Natural killer cell (primary cell): ENCODE data around the gene SLC1A4. TPM values are rescaled to one million over a fixed set of nuclear protein-coding genes. Genes with fewer than 3 reads are reported as not detected.

ENCODE experiments used
- ATAC-seq, 3 donors: fragments of 150-1000 bp in 2 of 3; fragments of 200-7000 bp in 1 of 3; cut with Tn5 transposase; 1 replicate in 1 of 3; 2 replicates in 2 of 3; pipeline ENCODE4 v1.10.0; 2021; ENCODE audit warnings: mild to moderate bottlenecking in 2 of 3, moderate library complexity in 2 of 3
- DNase-seq, 2 donors: peaks; one replicate each; pipeline versions ENCODE4 v3.0.0 to v3.0.0-alpha.2; 2013 to 2021; ENCODE audit warnings: mixed read lengths in 1 of 2
- H3K27ac ChIP-seq: one replicate; pipeline ENCODE4 v1.5.1; 2013; ENCODE audit warnings: mild to moderate bottlenecking, low read length
- H3K27me3 ChIP-seq: one replicate; pipeline ENCODE4 v1.6.1; 2013; ENCODE audit warnings: low read length; ENCODE audit not compliant: control insufficient read depth, insufficient read depth
- H3K36me3 ChIP-seq: one replicate; pipeline ENCODE4 v1.6.1; 2013; ENCODE audit warnings: low read length; ENCODE audit not compliant: control insufficient read depth, insufficient read depth
- H3K4me1 ChIP-seq: one replicate; pipeline ENCODE4 v1.6.1; 2013; ENCODE audit warnings: low read length; ENCODE audit not compliant: control insufficient read depth, insufficient read depth
- H3K4me3 ChIP-seq: one replicate; pipeline ENCODE4 v1.5.1; 2013; ENCODE audit warnings: low read length
- H3K9me3 ChIP-seq: one replicate; pipeline ENCODE4 v1.6.1; 2013; ENCODE audit warnings: low read length; ENCODE audit not compliant: control insufficient read depth, insufficient read depth
- H3K27ac Mint-ChIP-seq, 2 donors: one replicate each; pipeline ENCODE4 v1.8.0; 2022; ENCODE audit warnings: mild to moderate bottlenecking in 2 of 2, mixed read lengths in 2 of 2, moderate library complexity in 1 of 2
- H3K27me3 Mint-ChIP-seq, 2 donors: one replicate each; pipeline ENCODE4 v1.8.0; 2022; ENCODE audit warnings: low read depth in 2 of 2, mixed read lengths in 2 of 2
- H3K36me3 Mint-ChIP-seq: one replicate; pipeline ENCODE4 v1.8.0; 2022; ENCODE audit warnings: mixed read lengths
- H3K4me1 Mint-ChIP-seq, 2 donors: one replicate each; pipeline ENCODE4 v1.8.0; 2022; ENCODE audit warnings: mixed read lengths in 2 of 2
- H3K4me3 Mint-ChIP-seq: one replicate; pipeline ENCODE4 v1.8.0; 2022; ENCODE audit warnings: mild to moderate bottlenecking, moderate library complexity, mixed read lengths
- H3K9me3 Mint-ChIP-seq, 2 donors: one replicate each; pipeline ENCODE4 v1.8.0; 2022; ENCODE audit warnings: mixed read lengths in 2 of 2
- CTCF ChIP-seq: fragments of 200-600 bp; IDR thresholded peaks from one replicate; pipeline ENCODE4 v1.8.0; 2022; ENCODE audit warnings: antibody characterized with exemption
- WGBS: methylation state at CpG from one replicate; pipeline ENCODE4 v1.1.7; 2013; ENCODE audit warnings: missing lambda C conversion rate; ENCODE audit not compliant: insufficient coverage; 5-methylcytosine and 5-hydroxymethylcytosine counted together
- intact Hi-C: fragments of 100-400 bp; cut with micrococcal nuclease; formaldehyde crosslinking; loops from one replicate; pipeline ENCODE4 v1.14.2; 2022
- total RNA-seq, 4 donors: library from RNA; stranded (reverse); fragments of 120-200 nt in 1 of 4; gene quantifications; one replicate each; pipeline versions ENCODE4 v1.2.3 to v1.2.4, GENCODE V29; 2013 to 2022

SLC1A4 gene
- total RNA-seq, 3 donors from 2014 or later (not counting 1 experiment from before 2014, with no cell fraction given) = 3.9 to 13.8 (median 5.6) TPM

GRCh38 chr2:65021709-65022108, 32.5 kb downstream of the SLC1A4 start:
- intact Hi-C loops = no loop called here
- H3K27ac Mint-ChIP-seq = no peak overlapping the region
- H3K9me3 ChIP-seq = no peaks in the 10 kb centered on the region
- WGBS = 89% methylated on average over 4 of the region's 4 CpGs
- no peak for DNase-seq
- no peak overlapping the region for H3K4me3 Mint-ChIP-seq
- no peaks in the 10 kb centered on the region for H3K27me3 Mint-ChIP-seq
- no peaks in the 10 kb centered on the region for H3K36me3 Mint-ChIP-seq
- no peak overlapping the region for H3K4me3 ChIP-seq
- H3K4me1 Mint-ChIP-seq = peaks cover 28 to 29% of the 10 kb centered on the region in 2 donors
- no peak overlapping the region for H3K27ac ChIP-seq
- peaks cover 33% of the 10 kb centered on the region for H3K4me1 ChIP-seq
- no peak for TF ChIP-seq CTCF
- peaks cover 9% of the 10 kb centered on the region for H3K36me3 ChIP-seq
- no peaks in the 10 kb centered on the region for H3K27me3 ChIP-seq
- ATAC-seq = no peak
- no peaks in the 10 kb centered on the region for H3K9me3 Mint-ChIP-seq

GRCh38 chr2:65022189-65022588, 33.0 kb downstream of the SLC1A4 start:
- Mint-ChIP-seq H3K36me3 (no peaks in the 10 kb centered on the region), H3K9me3 (no peaks in the 10 kb centered on the region), H3K27ac (no peak overlapping the region), H3K27me3 (no peaks in the 10 kb centered on the region), H3K4me3 (no peak overlapping the region), H3K4me1 (peaks cover 28% of the 10 kb centered on the region in 2 donors)
- no peak for TF ChIP-seq CTCF
- no peak overlapping the region for H3K4me3 ChIP-seq
- H3K36me3 ChIP-seq = peaks cover 9% of the 10 kb centered on the region
- peaks cover 31% of the 10 kb centered on the region for H3K4me1 ChIP-seq
- no peak for ATAC-seq
- no peak for DNase-seq
- 100% methylated on average over 6 of the region's 6 CpGs for WGBS
- no peak overlapping the region for H3K27ac ChIP-seq
- H3K27me3 ChIP-seq = no peaks in the 10 kb centered on the region
- H3K9me3 ChIP-seq = no peaks in the 10 kb centered on the region
- intact Hi-C loops = no loop called here

GRCh38 chr2:65023742-65024141, 34.5 kb downstream of the SLC1A4 start:
- no peak overlapping the region for H3K4me3 Mint-ChIP-seq
- no peak overlapping the region for H3K27ac ChIP-seq
- 96% methylated on average over 8 of the region's 8 CpGs for WGBS
- ATAC-seq (no peak), DNase-seq (no peak)
- TF ChIP-seq CTCF = no peak
- H3K27me3 Mint-ChIP-seq = no peaks in the 10 kb centered on the region
- H3K4me1 Mint-ChIP-seq = peaks cover 13% of the 10 kb centered on the region in 2 donors
- intact Hi-C loops = no loop called here
- peaks cover 9% of the 10 kb centered on the region for H3K36me3 ChIP-seq
- H3K4me1 ChIP-seq = peaks cover 25% of the 10 kb centered on the region
- no peaks in the 10 kb centered on the region for H3K27me3 ChIP-seq
- H3K4me3 ChIP-seq = no peak overlapping the region
- H3K27ac Mint-ChIP-seq = no peak overlapping the region
- H3K36me3 Mint-ChIP-seq = no peaks in the 10 kb centered on the region
- H3K9me3 Mint-ChIP-seq = no peaks in the 10 kb centered on the region
- no peaks in the 10 kb centered on the region for H3K9me3 ChIP-seq

GRCh38 chr2:65024149-65024829, 35.1 kb downstream of the SLC1A4 start:
- DNase-seq = no peak
- TF ChIP-seq CTCF = no peak
- H3K4me1 Mint-ChIP-seq = peaks cover 7% of the 10 kb centered on the region in 2 donors
- no peak for ATAC-seq
- H3K27ac Mint-ChIP-seq = no peak overlapping the region
- no peaks in the 10 kb centered on the region for H3K9me3 Mint-ChIP-seq
- no peaks in the 10 kb centered on the region for H3K27me3 ChIP-seq
- H3K27ac ChIP-seq = no peak overlapping the region
- H3K4me3 ChIP-seq = no peak overlapping the region
- no peaks in the 10 kb centered on the region for H3K27me3 Mint-ChIP-seq
- no peaks in the 10 kb centered on the region for H3K9me3 ChIP-seq
- peaks cover 20% of the 10 kb centered on the region for H3K4me1 ChIP-seq
- peaks cover 7% of the 10 kb centered on the region for H3K36me3 ChIP-seq
- intact Hi-C loops = no loop called here
- no peak overlapping the region for H3K4me3 Mint-ChIP-seq
- WGBS = 91% methylated on average over 7 of the region's 7 CpGs
- H3K36me3 Mint-ChIP-seq = no peaks in the 10 kb centered on the region
